ENCODE measurements around the gene HRH1.

The HRH1 gene

GRCh38 chr3:11195201-11195600 is 40.9 kb downstream of the HRH1 start:
- H3K27ac ChIP-seq = no peak overlapping the region
- TF ChIP-seq CTCF (IDR thresholded peaks at IDR 0.05) = no peak
- no peak for TF ChIP-seq ZFX (IDR thresholded peaks at IDR 0.05; ENCODE audit: borderline replicate concordance)

- no peak overlapping the region for H3K27ac ChIP-seq
- TF ChIP-seq ZFX (IDR thresholded peaks at IDR 0.05; ENCODE audit: borderline replicate concordance) = no peak
- no peak for TF ChIP-seq CTCF (IDR thresholded peaks at IDR 0.05)
Measured at GRCh38 chr3:11195721-11196332, 41.5 kb downstream of the HRH1 start.

- no peak overlapping the region for H3K27ac ChIP-seq
- TF ChIP-seq CTCF (IDR thresholded peaks at IDR 0.05) (no peak), ZFX (IDR thresholded peaks at IDR 0.05; ENCODE audit: borderline replicate concordance) (no peak)
Measured at GRCh38 chr3:11197484-11197883, 43.2 kb downstream of the HRH1 start.

GRCh38 chr3:11198070-11198469 is 43.8 kb downstream of the HRH1 start:
- TF ChIP-seq CTCF (IDR thresholded peaks at IDR 0.05) (no peak), ZFX (IDR thresholded peaks at IDR 0.05; ENCODE audit: borderline replicate concordance) (no peak)
- H3K27ac ChIP-seq = no peak overlapping the region

GRCh38 chr3:11198495-11198894 is 44.2 kb downstream of the HRH1 start:
- TF ChIP-seq ZFX (IDR thresholded peaks at IDR 0.05; ENCODE audit: borderline replicate concordance) = no peak
- TF ChIP-seq CTCF (IDR thresholded peaks at IDR 0.05) = no peak
- no peak overlapping the region for H3K27ac ChIP-seq

- no peak overlapping the region for H3K27ac ChIP-seq
- TF ChIP-seq ZFX (IDR thresholded peaks at IDR 0.05; ENCODE audit: borderline replicate concordance) (no peak), CTCF (IDR thresholded peaks at IDR 0.05) (no peak)
Measured at GRCh38 chr3:11199902-11200845, 45.9 kb downstream of the HRH1 start.
